Left forelimb (tissue), 1 donor: Measurements from ENCODE around the gene INO80.
"Not testable (repeated sequence)": the region's sequence is repeated elsewhere in the genome, so short reads cannot be mapped to it uniquely, and the experiment has no call there.

ENCODE experiments used
- DNase-seq: peaks from one replicate; pipeline ENCODE4 v3.0.0-alpha.2; 2018; ENCODE audit warnings: low spot score

INO80 gene, protein sequence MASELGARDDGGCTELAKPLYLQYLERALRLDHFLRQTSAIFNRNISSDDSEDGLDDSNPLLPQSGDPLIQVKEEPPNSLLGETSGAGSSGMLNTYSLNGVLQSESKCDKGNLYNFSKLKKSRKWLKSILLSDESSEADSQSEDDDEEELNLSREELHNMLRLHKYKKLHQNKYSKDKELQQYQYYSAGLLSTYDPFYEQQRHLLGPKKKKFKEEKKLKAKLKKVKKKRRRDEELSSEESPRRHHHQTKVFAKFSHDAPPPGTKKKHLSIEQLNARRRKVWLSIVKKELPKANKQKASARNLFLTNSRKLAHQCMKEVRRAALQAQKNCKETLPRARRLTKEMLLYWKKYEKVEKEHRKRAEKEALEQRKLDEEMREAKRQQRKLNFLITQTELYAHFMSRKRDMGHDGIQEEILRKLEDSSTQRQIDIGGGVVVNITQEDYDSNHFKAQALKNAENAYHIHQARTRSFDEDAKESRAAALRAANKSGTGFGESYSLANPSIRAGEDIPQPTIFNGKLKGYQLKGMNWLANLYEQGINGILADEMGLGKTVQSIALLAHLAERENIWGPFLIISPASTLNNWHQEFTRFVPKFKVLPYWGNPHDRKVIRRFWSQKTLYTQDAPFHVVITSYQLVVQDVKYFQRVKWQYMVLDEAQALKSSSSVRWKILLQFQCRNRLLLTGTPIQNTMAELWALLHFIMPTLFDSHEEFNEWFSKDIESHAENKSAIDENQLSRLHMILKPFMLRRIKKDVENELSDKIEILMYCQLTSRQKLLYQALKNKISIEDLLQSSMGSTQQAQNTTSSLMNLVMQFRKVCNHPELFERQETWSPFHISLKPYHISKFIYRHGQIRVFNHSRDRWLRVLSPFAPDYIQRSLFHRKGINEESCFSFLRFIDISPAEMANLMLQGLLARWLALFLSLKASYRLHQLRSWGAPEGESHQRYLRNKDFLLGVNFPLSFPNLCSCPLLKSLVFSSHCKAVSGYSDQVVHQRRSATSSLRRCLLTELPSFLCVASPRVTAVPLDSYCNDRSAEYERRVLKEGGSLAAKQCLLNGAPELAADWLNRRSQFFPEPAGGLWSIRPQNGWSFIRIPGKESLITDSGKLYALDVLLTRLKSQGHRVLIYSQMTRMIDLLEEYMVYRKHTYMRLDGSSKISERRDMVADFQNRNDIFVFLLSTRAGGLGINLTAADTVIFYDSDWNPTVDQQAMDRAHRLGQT (N-terminal part only)

DNA sequence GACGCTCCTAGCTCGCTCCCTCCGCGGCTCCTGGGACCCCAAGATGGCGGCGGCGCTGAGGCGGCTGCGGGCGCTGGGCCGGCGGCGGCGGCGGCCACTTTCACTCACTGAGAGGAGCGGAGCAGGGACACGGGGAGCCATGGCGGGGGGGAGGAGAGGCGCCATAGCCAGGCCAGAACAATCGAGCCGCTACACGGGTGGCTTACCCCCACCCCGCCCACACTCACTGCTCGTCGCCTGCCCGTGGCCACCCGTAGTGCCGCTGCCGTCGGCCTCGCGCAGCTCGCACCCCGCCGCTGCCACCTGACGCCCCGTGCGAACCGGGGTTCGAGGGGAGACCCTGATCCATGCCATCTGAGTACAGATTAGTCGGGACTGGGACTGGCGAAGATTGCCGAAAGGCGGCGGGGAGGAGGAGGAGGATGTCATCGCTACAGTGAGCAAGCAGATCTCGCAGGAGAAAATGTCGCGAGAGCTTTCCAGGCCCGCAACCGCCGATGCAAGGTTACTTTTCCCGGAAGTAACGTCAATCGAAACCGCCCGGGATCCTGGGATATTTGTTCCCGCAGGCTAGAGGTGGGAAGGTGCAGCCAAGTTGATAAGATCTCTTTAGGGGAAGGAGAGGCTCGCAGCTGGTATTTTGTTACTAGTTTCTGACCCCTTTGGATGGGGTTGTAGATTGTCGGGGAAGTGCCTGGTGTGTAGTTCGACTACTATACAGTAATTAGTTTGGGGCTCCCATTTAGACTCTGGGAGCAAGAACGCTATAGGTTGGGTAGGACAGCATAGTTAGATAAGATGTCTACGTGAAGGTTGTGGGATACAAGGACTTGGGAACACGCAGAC is at the start of gene INO80:
Gene INO80 (minus strand): TSS at position 165 of the 846 bp plus-strand sequence. CDS start 19,970 bp downstream, outside the sequence.
- DNase-seq = peak; percentile 98

GRCh38 chr15:41161736-41162135 is 45.7 kb upstream of the INO80 start:
- no peak for DNase-seq

DNA sequence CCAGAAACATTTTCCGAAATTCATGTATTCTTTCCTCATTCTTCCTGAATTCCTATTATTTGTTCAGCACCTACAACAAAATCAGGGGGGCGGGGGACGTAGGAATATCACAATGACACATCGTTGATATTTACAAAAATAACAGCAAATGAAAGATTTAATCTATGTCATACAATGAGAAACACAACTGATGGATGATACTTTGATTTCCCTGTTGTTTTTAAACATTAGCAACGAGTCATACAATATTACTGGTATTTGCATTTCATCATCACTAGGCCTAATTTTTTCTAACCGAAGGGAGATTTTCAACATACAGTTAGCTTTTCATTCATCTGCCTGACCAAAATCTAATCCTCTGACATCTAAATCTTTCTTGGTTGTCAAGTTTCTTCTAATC is 45.3 kb upstream of the INO80 start:
- DNase-seq = no peak

DNA sequence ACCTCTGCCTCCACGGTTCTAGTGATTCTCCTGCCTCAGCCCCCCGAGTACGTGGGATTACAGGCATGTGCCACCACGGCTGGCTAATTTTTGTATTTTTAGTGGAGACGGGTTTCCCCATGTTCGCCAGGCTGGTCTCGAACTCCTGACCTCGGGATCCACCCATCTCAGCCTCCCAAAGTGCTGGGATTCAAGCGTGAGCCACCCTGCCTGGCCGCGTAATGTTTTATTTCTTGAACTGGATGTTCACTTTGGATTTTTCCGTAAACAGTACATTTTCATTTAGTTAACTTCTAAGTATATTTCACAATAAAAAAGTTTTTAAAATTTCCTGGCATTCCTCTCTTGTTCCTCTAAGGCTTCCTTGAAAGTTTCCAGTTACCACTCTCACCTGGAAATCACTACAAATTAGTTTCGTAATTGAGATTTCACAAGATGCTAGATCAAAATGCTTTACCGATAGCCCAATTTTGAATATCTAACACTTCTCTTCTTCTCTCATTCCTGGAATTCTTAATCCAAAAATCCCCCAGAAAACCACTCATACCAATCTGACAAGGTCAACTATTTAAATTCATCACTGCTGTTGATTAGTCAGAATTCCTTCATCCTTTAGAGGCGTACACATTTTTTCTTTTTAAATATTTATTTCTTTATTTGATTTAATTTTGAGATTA is 44.7 kb upstream of the INO80 start:
- DNase-seq = no peak

DNA sequence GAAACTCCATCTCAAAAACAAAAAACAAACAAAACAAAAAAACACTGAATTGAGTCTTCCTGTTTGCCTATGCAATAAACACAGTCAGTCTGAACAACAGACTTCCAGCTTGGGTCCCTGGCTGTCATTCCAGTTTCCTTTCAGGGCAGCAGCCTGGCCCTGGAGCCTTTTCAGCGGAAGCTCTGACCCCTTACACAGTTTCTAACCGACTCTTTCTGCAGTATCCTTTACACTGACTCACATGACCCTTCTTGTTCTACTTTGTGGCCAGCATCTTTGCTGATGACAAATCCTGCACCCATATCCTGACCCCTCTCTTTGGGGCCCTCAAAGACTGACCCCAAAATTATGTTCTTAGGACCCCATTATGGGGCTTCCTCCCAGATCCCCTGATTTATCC is 38.3 kb upstream of the INO80 start:
- DNase-seq = no peak

DNA sequence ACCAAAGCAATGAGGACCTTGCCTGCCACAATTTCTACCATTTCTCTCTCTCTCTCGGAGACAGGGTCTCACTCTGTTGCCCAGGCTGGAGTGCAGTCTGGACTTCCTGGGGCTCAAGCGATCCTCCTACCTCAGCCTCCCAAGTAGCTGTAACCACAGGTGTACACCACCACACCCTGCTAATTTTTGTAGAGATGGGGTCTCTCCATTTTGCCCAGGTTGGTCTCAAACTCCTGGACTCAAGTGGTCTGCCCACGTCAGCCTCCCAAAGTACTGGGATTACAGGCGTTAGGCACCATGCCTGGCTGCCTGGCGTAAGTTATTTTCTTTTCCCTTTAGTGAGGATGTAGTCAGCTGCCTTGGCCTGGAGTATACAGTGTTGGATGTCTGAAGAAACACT is 37.7 kb upstream of the INO80 start:
- DNase-seq = no peak

- DNase-seq = no peak
Measured at GRCh38 chr15:41151451-41152005, 35.4 kb upstream of the INO80 start.

DNA sequence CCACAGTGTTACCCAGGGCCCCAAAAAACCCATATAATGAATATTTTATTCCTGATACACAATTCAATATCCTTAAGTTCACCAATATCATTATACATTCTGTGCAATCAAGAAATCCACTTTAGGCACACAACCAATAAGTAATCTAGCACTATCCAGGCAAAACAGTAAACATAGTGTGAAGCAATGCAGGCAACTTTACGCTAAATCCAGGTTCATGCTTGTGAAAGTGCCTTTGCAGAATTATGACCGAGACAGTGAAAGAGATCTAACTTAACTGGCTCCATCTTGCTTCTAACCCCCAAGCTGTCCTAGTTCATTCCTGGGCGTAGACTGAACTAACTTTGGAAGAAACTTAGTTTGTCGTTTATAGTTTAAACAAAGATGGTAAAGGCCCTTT is 34.2 kb upstream of the INO80 start:
- no peak for DNase-seq

DNA sequence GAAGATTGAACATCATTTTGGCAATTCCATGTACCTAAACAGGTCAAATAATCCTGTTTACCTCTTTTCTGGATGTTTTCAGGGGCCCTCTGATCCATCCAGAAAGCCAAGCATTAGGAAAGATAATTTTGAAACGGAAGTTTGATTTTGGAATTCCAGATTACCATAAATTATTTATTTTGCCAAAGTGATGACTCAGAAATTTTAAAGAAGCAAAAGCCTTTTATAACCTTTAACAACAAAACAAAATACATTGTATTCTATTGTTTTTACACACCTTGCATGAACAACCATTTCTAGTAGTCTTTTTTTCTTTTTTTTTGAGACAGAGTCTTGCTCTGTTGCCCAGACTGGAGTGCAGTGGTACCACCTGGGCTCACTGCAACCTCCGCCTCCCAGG is 32.0 kb upstream of the INO80 start:
- no peak for DNase-seq

GRCh38 chr15:41139619-41140018 is 23.5 kb upstream of the INO80 start:
- DNase-seq = no peak

DNA sequence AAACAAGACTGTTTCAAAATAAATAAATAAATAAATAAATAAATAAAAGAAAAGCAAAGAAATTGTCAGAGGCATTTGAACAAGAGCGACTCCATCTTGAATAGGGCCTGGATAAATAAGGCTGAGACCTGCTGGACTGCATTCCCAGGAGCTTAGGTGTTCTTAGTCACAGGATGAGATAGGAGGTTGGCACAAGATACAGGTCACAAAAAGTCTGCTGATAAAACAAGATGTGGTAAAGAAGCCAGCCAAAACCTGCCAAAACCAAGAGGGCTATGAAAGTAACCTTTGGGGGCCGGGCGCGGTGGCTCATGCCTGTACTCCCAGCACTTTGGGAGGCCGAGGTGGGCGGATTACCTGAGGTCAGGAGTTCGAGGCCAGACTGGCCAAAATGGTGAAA is 23.0 kb upstream of the INO80 start:
- not testable (repeated sequence) for DNase-seq

DNA sequence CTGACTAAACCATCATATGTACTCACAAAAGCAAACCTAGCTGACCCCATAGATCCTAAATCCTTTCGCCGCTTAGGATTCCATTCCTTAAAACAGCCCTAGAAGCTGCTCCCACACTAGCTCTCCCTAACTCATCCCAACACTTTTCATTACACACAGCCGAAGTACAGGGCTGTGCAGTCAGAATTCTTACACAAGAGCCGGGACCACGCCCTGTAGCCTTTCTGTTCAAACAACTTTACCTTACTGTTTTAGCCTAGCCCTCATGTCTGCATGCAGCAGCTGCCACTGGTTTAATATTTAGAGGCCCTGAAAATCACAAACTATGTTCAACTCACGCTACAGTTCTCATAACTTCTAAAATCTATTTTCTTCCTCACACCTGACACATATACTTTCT is 19.5 kb upstream of the INO80 start:
- DNase-seq = not testable (repeated sequence)

DNA sequence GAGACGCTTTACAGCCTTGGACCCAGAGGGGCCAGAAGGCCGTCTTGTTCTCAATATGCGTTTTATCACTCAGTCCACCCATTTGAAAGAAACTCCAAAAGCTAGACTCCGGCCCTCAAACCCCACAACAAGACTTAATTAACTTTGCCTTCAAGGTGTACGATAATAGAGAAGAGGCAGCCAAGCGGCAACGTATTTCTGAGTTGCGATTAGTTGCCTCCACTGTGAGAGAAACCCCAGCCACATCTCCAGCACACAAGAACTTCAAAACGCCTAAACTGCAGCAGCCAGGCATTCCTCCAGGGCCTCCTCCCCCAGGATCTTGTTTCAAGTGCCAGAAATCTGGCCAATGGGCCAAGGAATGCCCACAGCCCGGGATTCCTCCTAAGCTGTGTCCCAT is 17.4 kb upstream of the INO80 start:
- no peak for DNase-seq

DNA sequence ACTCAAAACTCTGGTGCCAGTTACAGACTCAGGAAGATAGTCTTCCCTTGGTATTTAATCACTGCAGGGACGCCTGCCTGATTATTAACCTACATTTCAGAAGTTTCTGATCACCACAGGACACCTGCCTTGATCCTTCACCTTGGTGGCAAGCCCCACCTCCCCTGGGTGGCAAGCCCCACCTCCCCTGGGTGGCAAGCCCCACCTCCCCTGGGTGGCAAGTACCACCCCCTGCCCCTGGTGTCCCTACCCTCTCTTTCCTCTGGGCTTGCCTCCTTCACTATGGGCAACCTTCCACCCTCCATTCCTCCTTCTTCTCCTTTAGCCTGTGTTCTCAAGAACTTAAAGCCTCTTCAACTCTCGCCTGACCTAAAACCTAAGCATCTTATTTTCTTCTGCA is 16.0 kb upstream of the INO80 start:
- not testable (repeated sequence) for DNase-seq

DNA sequence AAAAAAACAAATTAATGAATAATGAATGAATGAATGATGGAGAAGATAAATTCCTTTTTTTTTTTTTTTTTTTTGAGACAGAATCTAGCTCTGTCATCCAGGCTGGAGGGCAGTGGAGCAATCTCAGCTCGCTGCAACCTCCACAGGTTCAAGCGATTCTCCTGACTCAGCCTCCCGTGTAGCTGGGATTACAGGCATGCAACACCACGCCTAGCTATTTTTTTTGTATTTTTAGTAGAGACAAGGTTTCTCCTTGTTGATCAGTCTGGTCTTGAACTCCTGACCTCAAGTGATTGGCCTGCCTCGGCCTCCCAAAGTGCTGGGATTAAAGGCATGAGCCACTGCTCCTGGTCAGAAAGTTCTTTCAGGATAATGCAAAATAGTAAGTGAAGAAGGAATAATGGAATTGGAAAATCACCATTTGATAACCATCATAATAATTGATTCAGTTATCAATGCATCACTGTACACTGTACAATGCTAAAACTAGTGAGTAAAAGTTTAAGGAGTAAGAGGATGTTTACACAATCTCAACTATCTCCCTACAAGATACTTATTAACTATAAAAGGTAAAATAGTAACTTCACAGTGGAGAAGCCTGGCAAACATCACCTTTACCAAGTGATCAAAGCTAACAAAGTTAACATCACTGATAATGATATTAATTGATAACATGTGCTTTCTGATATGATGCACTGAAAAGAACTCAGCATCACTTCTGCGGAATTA is 12.3 kb upstream of the INO80 start:
- no peak for DNase-seq

- no peak for DNase-seq
Measured at GRCh38 chr15:41125931-41126642, 10.0 kb upstream of the INO80 start.

DNA sequence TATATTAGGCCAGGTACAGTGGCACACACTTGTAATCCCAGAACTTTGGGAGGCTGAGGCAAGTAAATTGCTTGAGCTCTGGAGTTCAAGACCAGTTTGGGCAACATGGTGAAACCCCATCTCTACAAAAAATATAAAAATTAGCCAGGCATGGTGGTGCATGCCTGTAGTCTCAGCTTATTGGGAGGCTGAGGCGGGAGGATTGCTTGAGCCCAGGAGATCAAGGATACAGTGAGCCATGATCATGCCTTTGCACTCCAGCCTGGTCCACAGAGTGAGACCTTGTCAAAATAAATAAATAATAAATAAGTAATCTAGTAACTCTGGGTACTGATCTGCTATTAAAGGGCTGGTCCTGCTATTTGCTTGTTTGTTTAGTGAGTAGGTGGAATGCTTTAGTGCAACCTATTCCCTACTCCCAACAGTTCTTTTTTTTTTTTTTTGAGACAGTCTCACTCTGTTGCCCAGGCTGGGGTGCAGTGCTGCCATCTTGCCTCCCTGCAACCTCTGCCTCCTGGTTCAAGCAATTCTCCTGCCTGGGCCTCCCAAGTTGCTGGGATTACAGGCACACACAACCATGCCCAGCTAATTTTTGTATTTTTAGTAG is 9.1 kb upstream of the INO80 start:
- no peak for DNase-seq

DNA sequence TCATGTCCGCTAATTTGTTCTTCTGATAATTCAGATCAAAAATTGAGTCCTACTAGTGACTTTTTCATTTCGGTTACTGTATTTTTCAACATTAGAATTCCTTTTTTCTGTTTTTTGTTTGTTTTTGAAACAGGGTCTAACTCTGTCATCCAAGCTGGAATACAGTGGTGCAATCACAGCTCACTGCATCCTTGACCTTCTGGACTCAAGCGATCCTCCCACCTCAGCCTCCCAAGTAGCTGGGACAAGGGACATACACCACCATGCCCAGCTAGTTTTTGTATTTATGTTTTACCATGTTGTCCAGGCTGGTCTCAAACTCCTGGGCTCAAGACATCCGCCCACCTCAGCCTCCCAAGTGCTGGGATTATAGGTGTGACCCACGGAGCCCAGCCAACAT is 8.0 kb upstream of the INO80 start:
- DNase-seq = no peak

- DNase-seq = no peak
Measured at GRCh38 chr15:41122849-41123248, 6.8 kb upstream of the INO80 start.
